ENCODE measurements around the gene TMEM89. TPM values are rescaled to one million over a fixed set of nuclear protein-coding genes. Genes with fewer than 3 reads are reported as not detected.
A peak's percentile ranks its signal among the peaks of the same experiment; 100 is the strongest.

TMEM89 gene
- total and polyA plus RNA-seq, 2 of the 13 experiments (the other 11 are each of a cell fraction or from before 2014, with no cell fraction given), result 0.31 to 0.59 TPM

DNA sequence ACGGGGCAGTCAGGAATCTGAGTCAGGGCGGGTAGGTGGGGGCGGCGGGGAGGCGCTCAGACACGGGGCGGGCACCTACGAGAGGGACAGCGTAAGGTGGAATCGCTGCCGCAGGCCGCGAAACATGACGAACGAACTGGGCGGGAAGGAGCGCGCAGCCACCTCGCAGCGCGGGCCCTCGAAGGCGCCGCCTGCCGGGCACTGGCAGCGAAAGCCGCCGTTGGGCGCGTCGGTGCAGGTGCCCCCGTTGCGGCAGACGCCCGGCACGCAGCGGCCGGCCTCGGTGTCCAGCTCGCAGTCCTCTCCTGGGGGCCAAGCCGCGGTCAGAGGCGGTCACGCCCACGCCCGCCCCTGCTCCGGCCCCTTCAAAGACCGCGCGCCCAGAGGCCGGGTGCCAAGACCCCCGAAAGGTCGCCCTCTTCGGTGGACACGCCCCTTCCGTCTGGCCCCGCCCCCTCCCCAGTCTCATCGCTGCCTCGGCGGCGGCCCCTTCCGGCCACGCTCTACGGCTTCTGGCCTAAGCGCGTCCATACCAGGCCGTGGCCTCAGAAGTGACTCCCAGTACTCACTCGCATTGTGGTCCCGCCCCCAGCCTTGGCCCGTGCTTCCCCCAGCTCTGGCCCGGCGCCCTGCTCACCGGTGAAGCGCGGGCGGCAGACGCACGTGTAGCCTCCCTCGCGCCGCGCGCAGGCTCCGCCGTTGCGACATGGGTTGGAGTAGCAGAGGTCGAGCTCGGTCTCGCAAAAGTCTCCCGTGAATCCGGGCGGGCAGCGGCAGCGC lies 34.7 kb upstream of the TMEM89 start (continued):
- TF ChIP-seq ZNF230 (CRISPR knock-in tag; IDR thresholded peaks at IDR 0.05) (no peak), ELF1 (CRISPR knock-in tag; IDR thresholded peaks at IDR 0.05) (0 out of 2 replicates have a peak, but pooled peaks have one; percentile 36), ATF5 (CRISPR knock-in tag; IDR thresholded peaks at IDR 0.05; ENCODE audit: low read depth) (no peak), KDM4B (CRISPR knock-in tag; IDR thresholded peaks at IDR 0.05) (no peak), CREB1 (IDR thresholded peaks at IDR 0.05) (no peak), CREB1 (CRISPR knock-in tag; IDR thresholded peaks at IDR 0.05) (no peak), EP300 (IDR thresholded peaks at IDR 0.05; ENCODE audit: low read depth in 2 of 2, low read length in 2 of 2) (no peak), EP300 (CRISPR knock-in tag; IDR thresholded peaks at IDR 0.05; ENCODE audit: borderline replicate concordance) (no peak), ATRX (CRISPR knock-in tag; IDR thresholded peaks at IDR 0.05; ENCODE audit: borderline replicate concordance) (no peak), ZNF747 (CRISPR knock-in tag; IDR thresholded peaks at IDR 0.05; ENCODE audit: borderline replicate concordance) (no peak), XRCC5 (optimal IDR thresholded peaks at IDR 0.05; ENCODE audit: low read length) (no peak), SMAD3 (CRISPR knock-in tag; IDR thresholded peaks at IDR 0.05) (no peak), SRF (IDR thresholded peaks at IDR 0.05; ENCODE audit: low read depth, low read length) (no peak), THAP11 (CRISPR knock-in tag; IDR thresholded peaks at IDR 0.05) (0 out of 2 replicates have a peak, but pooled peaks have one; percentile 22), E2F2 (CRISPR knock-in tag; IDR thresholded peaks at IDR 0.05; ENCODE audit: borderline replicate concordance) (0 out of 2 replicates have a peak, but pooled peaks have one; percentile 40), PHF8 (CRISPR knock-in tag; IDR thresholded peaks at IDR 0.05) (peak; percentile 18; the same call in 1 of the 2 replicates), ZBTB4 (CRISPR knock-in tag; IDR thresholded peaks at IDR 0.05; ENCODE audit: borderline replicate concordance) (no peak)
- TF ChIP-seq, protein P1, sequence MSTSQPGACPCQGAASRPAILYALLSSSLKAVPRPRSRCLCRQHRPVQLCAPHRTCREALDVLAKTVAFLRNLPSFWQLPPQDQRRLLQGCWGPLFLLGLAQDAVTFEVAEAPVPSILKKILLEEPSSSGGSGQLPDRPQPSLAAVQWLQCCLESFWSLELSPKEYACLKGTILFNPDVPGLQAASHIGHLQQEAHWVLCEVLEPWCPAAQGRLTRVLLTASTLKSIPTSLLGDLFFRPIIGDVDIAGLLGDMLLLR (CRISPR knock-in tag; IDR thresholded peaks at IDR 0.05), result no peak
- TF ChIP-seq, protein P2, sequence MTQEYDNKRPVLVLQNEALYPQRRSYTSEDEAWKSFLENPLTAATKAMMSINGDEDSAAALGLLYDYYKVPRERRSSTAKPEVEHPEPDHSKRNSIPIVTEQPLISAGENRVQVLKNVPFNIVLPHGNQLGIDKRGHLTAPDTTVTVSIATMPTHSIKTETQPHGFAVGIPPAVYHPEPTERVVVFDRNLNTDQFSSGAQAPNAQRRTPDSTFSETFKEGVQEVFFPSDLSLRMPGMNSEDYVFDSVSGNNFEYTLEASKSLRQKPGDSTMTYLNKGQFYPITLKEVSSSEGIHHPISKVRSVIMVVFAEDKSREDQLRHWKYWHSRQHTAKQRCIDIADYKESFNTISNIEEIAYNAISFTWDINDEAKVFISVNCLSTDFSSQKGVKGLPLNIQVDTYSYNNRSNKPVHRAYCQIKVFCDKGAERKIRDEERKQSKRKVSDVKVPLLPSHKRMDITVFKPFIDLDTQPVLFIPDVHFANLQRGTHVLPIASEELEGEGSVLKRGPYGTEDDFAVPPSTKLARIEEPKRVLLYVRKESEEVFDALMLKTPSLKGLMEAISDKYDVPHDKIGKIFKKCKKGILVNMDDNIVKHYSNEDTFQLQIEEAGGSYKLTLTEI (CRISPR knock-in tag; conservative IDR thresholded peaks at IDR 0.05), result no peak
- TF ChIP-seq, protein P3, sequence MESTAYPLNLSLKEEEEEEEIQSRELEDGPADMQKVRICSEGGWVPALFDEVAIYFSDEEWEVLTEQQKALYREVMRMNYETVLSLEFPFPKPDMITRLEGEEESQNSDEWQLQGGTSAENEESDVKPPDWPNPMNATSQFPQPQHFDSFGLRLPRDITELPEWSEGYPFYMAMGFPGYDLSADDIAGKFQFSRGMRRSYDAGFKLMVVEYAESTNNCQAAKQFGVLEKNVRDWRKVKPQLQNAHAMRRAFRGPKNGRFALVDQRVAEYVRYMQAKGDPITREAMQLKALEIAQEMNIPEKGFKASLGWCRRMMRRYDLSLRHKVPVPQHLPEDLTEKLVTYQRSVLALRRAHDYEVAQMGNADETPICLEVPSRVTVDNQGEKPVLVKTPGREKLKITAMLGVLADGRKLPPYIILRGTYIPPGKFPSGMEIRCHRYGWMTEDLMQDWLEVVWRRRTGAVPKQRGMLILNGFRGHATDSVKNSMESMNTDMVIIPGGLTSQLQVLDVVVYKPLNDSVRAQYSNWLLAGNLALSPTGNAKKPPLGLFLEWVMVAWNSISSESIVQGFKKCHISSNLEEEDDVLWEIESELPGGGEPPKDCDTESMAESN (CRISPR knock-in tag; conservative IDR thresholded peaks at IDR 0.05), result 0 out of 2 replicates have a peak, but pooled peaks have one; percentile 36
